GM12878 (cell line): ENCODE data around the gene PI16.

Experiments used
- EZH2 ChIP-seq: IDR thresholded peaks from 2 replicates; pipeline ENCODE4 v1.6.1; 2012; ENCODE audit warnings: low read depth, mild to moderate bottlenecking, control low read depth, inconsistent platforms, low read length, borderline replicate concordance; ENCODE audit not compliant: control insufficient read depth
- POLR2AphosphoS5 ChIP-seq: IDR thresholded peaks from 2 replicates; pipeline ENCODE4 v1.6.1; 2011; ENCODE audit warnings: mild to moderate bottlenecking, low read length, inconsistent platforms
- YY1 ChIP-seq: IDR thresholded peaks from 2 replicates; pipeline ENCODE4 v1.6.1; 2011; ENCODE audit warnings: low read depth, mild to moderate bottlenecking, low read length

- TF ChIP-seq POLR2AphosphoS5 (no peak), EZH2 (no peak), YY1 (no peak)
Observed at GRCh38 chr6:36904851-36905393, 49.6 kb upstream of the PI16 start.
